HG02870 (cell line): ENCODE data around the gene NBPF11.
"Not testable (repeated sequence)": the region's sequence is repeated elsewhere in the genome, so short reads cannot be mapped to it uniquely, and the experiment has no call there.

Experiments
- ATAC-seq: cut with Tn5 transposase; IDR thresholded peaks from one replicate; pipeline ENCODE4 v1.9.1; 2021; ENCODE audit warnings: mild to moderate bottlenecking, moderate library complexity; ENCODE audit not compliant: unreplicated experiment

Gene NBPF11, protein sequence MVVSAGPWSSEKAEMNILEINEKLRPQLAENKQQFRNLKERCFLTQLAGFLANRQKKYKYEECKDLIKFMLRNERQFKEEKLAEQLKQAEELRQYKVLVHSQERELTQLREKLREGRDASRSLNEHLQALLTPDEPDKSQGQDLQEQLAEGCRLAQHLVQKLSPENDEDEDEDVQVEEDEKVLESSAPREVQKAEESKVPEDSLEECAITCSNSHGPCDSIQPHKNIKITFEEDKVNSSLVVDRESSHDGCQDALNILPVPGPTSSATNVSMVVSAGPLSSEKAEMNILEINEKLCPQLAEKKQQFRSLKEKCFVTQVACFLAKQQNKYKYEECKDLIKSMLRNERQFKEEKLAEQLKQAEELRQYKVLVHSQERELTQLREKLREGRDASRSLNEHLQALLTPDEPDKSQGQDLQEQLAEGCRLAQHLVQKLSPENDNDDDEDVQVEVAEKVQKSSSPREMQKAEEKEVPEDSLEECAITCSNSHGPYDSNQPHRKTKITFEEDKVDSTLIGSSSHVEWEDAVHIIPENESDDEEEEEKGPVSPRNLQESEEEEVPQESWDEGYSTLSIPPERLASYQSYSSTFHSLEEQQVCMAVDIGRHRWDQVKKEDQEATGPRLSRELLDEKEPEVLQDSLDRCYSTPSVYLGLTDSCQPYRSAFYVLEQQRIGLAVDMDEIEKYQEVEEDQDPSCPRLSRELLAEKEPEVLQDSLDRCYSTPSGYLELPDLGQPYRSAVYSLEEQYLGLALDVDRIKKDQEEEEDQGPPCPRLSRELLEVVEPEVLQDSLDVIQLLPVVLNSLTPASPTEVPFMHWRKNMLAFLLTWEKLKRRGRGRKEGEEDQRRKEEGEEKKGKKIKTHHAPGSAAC

DNA sequence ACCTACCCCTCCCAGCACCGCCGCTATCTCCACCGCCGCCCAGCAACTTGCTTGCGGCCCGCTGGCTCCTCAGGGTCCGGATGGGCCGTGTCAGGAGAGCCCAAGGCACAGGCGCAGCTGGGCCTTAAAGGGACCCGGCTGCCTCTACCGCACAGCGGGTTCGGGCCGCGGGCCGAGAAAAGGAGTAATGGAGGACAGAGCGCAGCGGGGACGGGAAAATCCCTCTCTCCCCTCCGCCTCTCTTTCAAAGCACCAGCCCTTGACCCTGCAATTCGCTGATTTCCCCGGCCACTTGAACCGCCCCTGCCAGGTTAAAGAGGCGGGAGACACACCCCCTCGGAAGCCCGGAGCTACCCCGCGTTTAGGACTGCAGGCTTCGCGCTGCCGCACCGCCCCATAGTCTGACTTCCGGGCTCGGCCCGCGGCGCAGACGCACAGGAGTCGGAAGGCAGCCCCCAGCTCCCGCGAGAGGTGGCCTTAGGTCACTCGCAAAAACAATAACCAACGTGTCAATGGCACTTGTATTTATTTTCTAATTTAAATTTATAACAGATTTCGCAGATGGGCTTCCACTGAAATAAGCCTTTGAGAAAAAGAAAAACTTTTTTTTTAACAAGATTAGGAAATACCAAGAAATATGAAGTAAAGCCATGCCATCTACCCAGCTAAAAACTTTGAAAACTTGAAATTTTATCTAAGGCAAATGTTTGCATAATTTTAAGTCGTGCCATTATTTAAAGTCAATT lies at the start of gene NBPF11:
Gene NBPF11 (minus strand): TSS at position 371 of the 746 bp plus-strand sequence. CDS start 25,278 bp downstream, outside the sequence.
- peak; percentile 60 for ATAC-seq

DNA sequence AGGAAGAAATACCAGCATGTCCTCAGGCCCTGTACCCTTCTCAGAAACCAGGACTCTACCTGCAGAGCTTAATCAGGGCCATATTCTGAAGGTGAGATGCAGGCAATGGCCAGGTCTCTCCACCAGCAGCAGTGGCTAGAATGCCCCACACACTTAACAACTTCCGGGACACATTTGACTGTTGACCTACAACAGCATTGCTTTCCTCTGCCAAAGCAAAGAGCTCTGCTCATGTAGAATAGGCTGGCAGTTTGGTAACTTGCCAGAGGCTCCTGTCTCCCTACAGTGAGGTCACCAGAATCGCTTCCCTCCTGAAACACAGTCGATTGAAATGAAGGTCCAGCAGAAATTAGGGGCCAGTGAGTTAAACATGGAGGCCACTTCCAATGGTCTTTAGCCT lies 45.3 kb upstream of the NBPF11 start:
- ATAC-seq = peak; percentile 13

DNA sequence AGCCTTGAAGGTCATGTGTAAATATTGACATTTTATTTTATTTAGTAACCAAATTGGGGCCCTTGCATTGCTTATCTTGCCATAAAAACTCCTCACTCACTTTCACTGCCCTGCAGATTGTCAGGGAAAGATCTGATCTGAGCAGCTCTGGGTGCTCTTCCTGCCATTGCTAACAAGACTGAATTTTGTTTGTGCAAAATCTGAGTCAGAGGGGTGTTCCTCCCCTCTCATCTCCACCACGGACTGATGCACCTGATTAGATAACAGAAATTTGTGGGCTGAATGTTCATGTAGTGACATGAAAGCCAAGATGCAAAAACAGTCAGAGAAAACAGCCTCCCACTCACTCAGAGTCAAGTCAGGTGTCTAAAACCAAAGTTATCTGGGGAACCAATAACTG lies 44.9 kb upstream of the NBPF11 start:
- ATAC-seq = peak; percentile 74

DNA sequence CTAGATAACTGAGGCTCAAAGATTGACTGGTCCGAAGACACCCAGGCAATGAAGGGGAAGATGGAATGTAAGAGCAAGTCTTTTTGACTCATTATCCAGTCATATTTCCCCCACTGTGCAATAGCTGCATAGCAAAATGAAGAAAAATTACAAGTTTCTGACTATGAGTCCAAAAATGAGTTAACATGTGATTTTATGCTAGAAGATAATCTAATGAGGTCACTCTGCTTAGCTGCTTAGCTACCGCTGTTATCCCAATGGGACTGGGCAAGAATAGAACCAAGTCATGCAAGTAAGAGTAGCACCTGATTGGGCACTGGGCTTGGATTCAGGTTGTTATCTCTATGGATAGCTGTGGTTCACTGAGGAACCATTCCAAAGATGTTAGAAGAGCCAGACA lies 43.0 kb upstream of the NBPF11 start:
- not testable (repeated sequence) for ATAC-seq

DNA sequence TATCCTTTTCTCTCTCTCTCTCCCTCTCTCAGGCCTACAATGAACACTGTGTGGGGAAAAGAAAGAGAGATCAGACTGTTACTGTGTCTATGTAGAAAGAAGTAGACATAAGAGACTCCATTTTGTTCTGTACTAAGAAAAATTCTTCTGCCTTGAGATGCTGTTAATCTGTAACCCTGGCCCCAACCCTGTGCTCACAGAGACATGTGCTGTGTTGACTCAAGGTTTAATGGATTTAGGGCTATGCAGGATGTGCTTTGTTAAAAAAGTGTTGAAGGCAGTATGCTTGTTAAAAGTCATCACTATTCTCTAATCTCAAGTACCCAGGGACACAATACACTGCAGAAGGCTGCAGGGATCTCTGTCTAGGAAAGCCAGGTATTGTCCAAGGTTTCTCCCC lies 36.7 kb upstream of the NBPF11 start:
- not testable (repeated sequence) for ATAC-seq

DNA sequence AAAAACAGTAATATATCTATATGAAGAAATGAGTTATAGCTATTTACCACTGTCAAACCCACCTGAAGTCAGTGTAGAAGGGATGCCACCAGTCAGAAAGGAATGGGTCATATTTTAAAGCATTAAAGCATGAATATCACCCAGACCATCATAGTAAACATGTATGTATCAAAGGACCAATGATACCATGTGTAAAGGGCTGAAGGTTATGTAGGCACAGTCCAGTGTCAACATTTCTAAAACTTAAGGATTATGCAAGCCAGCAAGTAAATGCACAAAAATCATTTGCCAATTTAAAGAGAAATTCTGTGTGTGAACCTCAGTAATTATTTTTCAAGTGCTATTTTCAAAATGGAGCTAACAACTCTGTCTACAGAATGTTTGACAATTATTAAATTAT lies 26.6 kb upstream of the NBPF11 start:
- not testable (repeated sequence) for ATAC-seq

DNA sequence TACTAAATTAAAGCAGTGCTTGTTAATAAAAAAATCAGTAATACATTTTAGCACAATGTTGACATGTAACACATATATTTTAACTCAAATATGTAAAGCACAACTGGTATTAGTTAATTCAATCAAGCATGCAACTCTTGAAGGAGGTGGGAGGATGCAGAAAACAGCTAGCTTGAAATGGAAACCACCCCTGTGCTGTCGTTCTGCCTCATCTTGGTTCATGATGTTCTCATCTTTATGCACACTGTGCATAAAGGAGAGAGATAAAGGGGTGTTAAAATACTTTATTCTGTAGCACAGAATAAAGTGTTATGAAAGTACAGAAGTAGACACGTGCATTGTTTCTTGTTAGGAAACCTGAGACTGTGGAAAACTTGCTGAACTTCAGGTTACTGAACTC lies 23.3 kb upstream of the NBPF11 start:
- not testable (repeated sequence) for ATAC-seq

DNA sequence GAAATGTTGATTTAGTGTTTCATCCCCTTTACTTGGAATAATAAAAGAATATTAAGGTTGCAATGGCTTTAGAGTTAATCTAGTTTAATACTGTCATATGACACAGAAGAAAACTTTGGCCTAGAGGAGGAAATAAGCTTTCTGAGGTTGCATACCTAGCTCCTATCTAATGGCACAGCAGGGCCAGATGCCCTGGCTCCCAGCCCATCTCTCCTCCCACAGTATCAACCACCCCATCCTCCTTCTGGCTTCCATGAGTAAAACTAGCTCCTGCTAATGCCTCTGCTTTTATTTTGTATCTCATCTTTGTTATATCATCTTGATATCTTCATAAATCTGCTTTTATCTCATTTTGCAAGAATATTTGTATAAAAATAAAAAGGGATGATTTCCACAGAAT lies 19.9 kb upstream of the NBPF11 start:
- ATAC-seq = not testable (repeated sequence)

DNA sequence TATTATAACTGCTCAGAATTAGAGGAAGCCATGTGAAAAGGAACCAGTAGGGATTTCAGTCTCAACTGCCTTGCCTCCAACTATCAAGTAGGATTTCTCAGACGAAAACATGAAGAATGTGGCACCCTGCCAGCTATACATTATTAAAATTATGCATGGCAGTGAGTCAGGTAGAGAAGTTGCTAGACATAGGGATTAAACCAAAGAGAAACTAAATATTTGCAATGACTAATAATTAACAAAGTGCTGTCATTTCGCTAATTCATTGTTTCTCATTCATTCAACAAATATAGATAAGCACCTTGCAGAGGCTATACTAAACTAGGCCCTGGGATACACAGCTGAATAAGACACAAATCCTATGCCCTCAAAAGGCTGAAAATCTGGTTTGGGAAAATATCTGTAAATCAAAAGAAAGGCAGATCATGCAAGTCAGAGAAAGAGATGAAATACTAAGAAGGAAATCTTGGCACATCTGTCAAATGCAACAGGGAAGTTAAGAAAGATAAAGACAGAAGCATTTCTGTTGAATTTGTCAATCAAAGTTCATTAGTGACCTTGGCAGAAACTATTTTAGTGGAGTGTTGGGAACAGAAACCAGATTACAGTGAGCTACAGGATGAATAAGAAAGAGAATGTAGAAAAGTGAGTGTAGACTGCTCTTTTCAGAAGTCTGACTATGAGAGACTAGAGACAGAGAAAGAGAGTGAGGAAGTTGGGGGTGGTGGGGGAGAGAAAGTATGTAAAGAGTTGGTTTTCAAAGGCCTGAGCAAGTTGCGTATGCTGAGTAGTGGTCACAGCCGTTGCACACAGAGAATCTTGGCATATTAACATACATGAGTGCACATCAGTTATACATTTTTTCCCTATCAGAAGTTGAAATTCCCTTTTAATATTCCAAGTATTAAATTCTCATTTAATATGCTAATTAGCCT lies 14.7 kb upstream of the NBPF11 start:
- ATAC-seq = no peak

DNA sequence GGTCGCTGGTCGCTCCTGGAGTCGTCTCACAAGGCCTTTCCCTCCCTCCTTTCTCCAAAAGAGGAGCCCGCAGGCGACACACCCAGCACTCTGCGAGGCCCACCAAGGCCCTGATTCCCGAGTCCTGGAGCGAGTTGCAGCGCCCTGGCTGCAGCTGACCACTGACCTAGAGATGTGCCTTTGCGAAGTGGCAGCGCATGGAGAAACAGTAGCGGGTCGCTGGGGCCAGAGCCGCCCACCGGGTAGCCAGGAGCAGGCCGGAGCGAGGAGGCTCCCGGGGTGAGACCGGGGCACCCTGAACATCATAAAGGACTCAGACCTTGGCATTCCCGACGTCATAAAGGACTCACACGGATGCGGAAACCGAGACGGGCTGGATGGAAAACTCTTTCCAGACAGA lies 10.3 kb upstream of the NBPF11 start:
- no peak for ATAC-seq

DNA sequence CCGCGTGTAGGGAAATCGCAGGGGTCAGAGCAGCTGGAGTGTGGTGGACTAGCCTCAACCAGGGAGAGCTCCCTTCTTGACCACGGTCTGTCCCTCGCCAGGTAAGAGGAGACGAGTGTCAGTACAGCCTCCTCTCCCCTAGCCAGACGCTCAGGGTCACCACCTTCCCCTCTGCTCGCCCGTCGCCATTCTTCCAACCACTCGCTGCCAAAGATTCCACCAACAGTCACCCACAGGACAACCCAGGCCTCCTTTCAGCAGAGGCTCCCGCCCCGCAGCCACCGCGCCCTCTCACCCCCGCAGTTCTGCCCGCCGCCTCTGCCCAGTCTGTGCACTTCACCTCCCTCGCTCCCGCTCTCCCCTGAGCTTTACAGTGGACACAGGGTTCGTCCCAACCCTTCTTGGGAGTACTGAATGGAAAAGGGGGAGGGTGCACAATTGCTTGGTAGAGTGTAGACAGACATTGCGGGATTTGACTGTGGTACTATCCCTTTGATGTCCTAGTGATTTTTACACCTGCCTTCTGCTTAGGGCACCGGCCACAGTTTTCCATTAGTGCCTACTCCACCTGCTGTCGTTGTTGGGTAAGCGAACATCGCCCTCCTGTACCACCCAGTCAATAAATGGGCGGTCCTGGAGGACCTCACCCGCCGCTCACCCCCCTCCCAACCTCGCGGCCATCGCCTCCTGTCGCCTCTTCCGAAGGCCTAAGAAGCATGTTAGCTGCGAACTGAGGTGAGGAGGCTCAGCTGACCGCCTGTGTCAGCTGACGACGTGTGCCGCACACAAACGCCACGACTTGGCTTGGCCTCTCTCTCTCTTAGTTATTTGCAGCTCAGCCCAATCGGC lies 9.2 kb upstream of the NBPF11 start:
- no peak for ATAC-seq

DNA sequence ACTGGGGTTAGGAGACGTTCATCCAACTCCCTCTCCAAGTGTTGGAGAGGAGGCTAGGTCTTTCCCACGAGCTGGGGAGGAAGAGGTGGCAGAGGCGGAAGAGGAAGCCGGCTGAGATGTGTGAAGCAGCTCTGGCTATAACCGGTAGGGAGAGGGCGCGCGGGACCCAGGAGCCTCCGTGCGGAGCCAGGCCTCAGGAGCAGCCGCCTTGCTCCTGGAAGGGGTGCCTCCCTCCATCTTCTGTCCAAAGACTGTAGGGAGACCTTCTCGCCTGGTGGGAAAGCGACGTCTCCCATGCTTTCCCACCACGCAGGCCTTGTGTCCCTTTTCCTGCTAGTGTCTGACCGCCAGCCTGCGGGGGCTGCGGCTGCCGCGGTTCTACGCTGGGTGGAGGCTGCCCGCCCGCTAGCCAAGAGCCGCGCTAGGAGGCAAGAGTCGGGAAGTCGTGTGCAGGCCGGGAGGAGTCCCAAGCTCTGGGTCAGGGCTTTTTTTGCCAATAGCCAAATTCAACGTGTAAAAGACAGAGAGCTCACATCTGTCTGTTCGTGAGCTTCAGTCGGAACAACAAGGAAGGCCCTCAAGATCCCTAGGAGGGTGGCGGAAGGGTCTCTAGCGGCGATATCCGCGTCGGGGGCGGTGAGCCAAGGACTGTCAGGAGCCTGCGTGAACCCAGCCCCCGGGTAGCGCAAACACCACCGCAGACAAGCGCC lies 8.4 kb upstream of the NBPF11 start:
- ATAC-seq = no peak

DNA sequence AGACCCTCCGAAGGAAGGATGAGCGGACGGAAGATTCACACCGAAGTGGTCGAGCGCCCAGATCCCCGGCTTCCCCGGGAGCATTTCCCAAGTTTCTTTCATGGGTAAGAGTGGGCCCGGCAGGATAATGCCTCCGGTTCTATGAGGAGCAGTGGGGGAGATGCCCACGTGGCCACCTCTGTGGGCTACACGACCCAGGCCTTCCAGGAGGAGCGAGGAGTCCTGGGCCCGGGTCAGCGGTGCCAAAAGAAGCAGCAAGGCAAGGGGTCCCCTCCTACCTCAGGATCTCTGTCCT lies 7.9 kb upstream of the NBPF11 start:
- no peak for ATAC-seq

DNA sequence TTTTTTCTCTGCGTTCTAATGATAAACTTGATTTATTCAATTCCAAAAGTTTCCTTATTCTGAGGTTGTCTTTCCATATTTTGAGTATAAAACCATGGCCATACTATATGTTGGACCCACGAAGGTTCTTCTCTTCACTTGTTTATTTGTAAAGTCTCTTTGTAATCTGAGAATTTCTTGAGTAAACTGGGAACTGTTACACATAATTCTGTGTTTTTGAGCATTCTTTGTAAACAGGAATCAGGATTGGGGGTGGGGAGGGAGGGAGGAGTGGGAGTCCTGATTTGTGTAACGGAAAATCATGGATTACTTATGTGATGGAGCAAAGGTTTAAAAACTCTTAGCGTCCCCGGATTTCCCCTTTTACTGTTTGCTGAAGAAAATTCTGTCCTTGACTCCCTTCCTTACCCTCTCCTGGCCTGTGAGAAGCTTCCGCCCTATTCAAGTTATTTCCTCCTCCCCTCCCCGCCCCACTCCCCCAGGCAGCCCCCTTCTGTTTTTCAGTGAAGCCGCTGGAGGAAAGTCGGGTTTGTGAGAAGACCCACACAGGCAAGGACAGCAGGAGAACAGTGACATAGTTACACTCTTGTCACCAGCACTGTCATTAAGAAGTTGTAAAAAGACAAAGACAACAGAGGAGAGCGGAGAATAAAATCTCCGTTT lies 6.4 kb upstream of the NBPF11 start:
- no peak for ATAC-seq

DNA sequence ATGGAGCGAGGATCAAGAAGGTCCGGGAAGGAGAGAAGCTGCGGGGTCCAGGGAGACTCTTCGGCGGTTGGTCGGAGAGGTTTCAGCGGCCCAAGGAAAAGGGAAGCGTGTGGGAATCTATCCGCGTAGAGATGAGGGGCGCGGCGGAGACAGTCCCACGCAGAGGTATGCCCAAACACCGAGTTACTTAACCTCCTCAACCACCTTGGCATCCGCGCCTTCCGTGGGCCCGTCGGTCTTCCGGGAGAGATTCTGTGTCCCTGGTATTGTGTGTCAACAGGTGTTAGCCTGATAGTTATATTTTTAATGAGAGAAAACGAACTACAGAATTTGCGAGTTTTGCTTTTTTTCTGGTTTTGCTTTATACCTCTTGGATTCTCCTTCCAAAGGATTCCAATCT lies 5.7 kb upstream of the NBPF11 start:
- ATAC-seq = not testable (repeated sequence)

DNA sequence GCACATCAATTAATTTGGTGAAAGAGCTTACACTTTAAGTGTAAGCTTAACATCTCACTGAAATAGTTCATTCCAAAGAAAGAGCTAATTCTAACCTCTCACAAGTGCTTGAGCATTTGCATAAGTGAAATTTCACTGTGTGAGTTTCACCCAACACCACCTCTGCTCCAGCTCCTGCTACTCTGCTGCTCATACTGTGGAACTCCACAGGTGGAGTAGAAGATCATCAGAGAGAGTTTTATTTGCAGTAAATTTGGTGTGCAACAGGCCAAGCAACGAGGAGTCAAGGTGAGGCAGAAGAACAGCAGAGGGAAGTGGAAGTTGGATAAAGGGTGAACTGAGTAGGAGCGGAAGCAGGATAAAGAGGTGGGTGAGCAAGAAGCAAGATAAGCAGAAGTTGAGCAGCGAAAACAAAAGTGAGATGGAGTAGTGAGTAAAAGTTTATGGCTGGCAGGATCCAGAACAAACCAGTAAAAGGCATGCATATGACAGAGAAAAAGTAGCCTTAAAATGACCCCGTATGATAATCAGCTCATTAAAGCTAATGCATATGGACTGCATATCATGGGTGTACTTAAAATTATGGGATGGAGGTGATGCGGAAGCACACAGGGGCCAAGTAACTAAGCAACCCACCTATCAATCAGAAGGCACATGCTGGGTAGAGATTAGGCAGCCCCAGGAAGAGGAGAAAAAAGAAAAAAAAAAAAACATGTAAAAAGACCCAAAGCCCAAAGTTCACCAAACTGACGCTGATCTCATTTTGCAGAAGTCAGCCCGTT lies 3.6 kb upstream of the NBPF11 start:
- peak; percentile 35 for ATAC-seq

DNA sequence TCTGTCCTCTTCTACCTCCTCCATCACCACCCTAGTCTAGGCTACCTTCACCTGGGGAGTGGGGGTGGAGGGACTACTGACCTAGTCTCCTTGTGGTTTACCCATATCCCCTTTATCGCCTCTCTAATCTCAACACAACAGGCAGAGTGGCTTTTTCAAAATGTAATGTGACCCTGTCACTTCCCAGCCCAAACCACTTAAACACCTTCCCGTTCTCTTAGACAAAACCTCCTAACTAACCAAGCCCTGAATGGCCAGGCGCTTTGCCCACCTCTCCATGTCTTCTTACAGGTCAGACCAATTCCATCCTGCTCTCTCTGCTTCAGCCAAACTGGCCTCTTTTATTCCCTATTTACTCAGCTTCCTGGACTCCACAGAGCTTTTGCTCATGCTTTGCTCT lies 714 bp upstream of the NBPF11 start:
- ATAC-seq = not testable (repeated sequence)
